GM12878 (cell line): Measurements from ENCODE around the gene ZNF670. TPM values are rescaled to one million over a fixed set of nuclear protein-coding genes. Genes with fewer than 3 reads are reported as not detected.

Experiments used
- ATAC-seq: fragments of 200-7000 bp; cut with Tn5 transposase; 3 replicates; pipeline ENCODE4 v1.9.1; 2020; ENCODE audit warnings: mild to moderate bottlenecking, moderate library complexity
- BruUV-seq: library from RNA; stranded (reverse); fragments of 400-500 nt; replicated peaks from 2 replicates; lab custom pipeline; 2021; lab: Mats Ljungman, UMichigan
- CTCF ChIA-PET: fragments of 300-600 bp; sonication (Branson Sonifier 250); formaldehyde crosslinking; extraction: SDS; loops from one replicate; lab custom pipeline; 2021; ENCODE audit warnings: inconsistent platforms; lab: Yijun Ruan, JAX
- POLR2A ChIA-PET: fragments of 350-600 bp; formaldehyde crosslinking; extraction: SDS; loops from one replicate; lab custom pipeline; 2021; ENCODE audit warnings: inconsistent platforms; lab: Charles Lee
- RAD21 ChIA-PET: fragments of 300-600 bp; sonication (Branson Sonifier 250); formaldehyde crosslinking; loops from one replicate; lab custom pipeline; 2023; ENCODE audit warnings: antibody characterized with exemption; ENCODE audit not compliant: unreplicated experiment; lab: Charles Lee
- SMC1A ChIA-PET: fragments of 300-600 bp; sonication (Branson Sonifier 250); formaldehyde crosslinking; loops from one replicate; lab custom pipeline; 2023; ENCODE audit not compliant: unreplicated experiment, uncharacterized antibody; lab: Charles Lee
- DNase-seq: peaks from one replicate; pipeline ENCODE4 v3.0.0-alpha.2; 2011; ENCODE audit warnings: low read depth, low spot score
- FAIRE-seq: peaks from 3 replicates; lab custom pipeline; 2011; peaks lifted over from hg19 to GRCh38; lab: Jason Lieb, UNC
- H2AFZ ChIP-seq: 2 replicates; pipeline ENCODE4 v1.6.0; 2011; ENCODE audit warnings: low read depth, low read length, control low read depth; ENCODE audit not compliant: control insufficient read depth
- H3K27ac ChIP-seq: 2 replicates; pipeline ENCODE4 v1.5.1; 2011; ENCODE audit warnings: control low read depth; ENCODE audit not compliant: control insufficient read depth, insufficient read depth
- H3K27me3 ChIP-seq, 2 experiments: replicated peaks in 1 of 2; 2 replicates each; pipeline versions ENCODE4 v1.6.0 to v1.6.1; 2011; ENCODE audit warnings: low read length in 1 of 2; ENCODE audit not compliant: control insufficient read depth in 2 of 2, insufficient read depth in 2 of 2
- H3K36me3 ChIP-seq, 2 experiments: 2 replicates each; pipeline ENCODE4 v1.5.1; 2011; ENCODE audit warnings: low read length in 1 of 2; ENCODE audit not compliant: control insufficient read depth in 2 of 2, insufficient read depth in 2 of 2
- H3K4me1 ChIP-seq: 2 replicates; pipeline ENCODE4 v1.6.1; 2011; ENCODE audit warnings: mild to moderate bottlenecking, low read length, moderate library complexity, mixed read lengths; ENCODE audit not compliant: control insufficient read depth, insufficient read depth
- H3K4me2 ChIP-seq: 2 replicates; pipeline ENCODE4 v1.6.0; 2011; ENCODE audit warnings: control low read depth; ENCODE audit not compliant: control insufficient read depth, insufficient read depth
- H3K4me3 ChIP-seq: fragments of 200-600 bp; sonication (generic); 2 replicates; pipeline ENCODE4 v1.5.1; 2016
- H3K79me2 ChIP-seq: 2 replicates; pipeline ENCODE4 v1.6.0; 2011; ENCODE audit warnings: low read length; ENCODE audit not compliant: control insufficient read depth, insufficient read depth
- H3K9ac ChIP-seq: 2 replicates; pipeline ENCODE4 v1.8.0; 2011; ENCODE audit warnings: low read length, control low read depth, mixed read lengths; ENCODE audit not compliant: control insufficient read depth, insufficient read depth
- H3K9me3 ChIP-seq: replicated peaks from 3 replicates; pipeline ENCODE4 v1.5.1; 2011; ENCODE audit warnings: mild to moderate bottlenecking, low read length; ENCODE audit not compliant: control insufficient read depth, insufficient read depth
- H4K20me1 ChIP-seq: 2 replicates; pipeline ENCODE4 v1.6.0; 2011; ENCODE audit not compliant: control insufficient read depth, insufficient read depth
- ASH2L ChIP-seq: fragments of 300-600, 200-600 bp; sonication (generic); IDR thresholded peaks from 2 replicates; pipeline ENCODE4 v1.6.1; 2017; ENCODE audit warnings: low read depth, mild to moderate bottlenecking, borderline replicate concordance
- GATAD2B ChIP-seq: fragments of 450-650 bp; conservative IDR thresholded peaks from 2 replicates; pipeline ENCODE4 v1.6.1; 2017; ENCODE audit warnings: low read depth, mild to moderate bottlenecking, moderate library complexity
- MYC ChIP-seq: IDR thresholded peaks from 2 replicates; pipeline ENCODE4 v1.6.1; 2011; ENCODE audit warnings: mild to moderate bottlenecking, low read length, moderate library complexity, inconsistent platforms; ENCODE audit not compliant: insufficient read depth, insufficient replicate concordance, insufficient read length, severe bottlenecking
- RAD21 ChIP-seq: IDR thresholded peaks from 2 replicates; pipeline ENCODE4 v1.6.1; 2011; ENCODE audit warnings: mild to moderate bottlenecking, low read depth, low read length, moderate library complexity; ENCODE audit not compliant: insufficient read depth
- SIN3A ChIP-seq: IDR thresholded peaks from 2 replicates; pipeline ENCODE4 v1.6.1; 2012; ENCODE audit warnings: low read depth, low read length, improper control_type of control experiment
- SREBF1 ChIP-seq: IDR thresholded peaks from 2 replicates; pipeline ENCODE4 v1.6.1; 2012; ENCODE audit warnings: mild to moderate bottlenecking, low read length
- WGBS: methylation state at CpG from one replicate; pipeline ENCODE4 v1.1.6; 2016; ENCODE audit warnings: low lambda C conversion rate; ENCODE audit not compliant: insufficient replicate concordance, insufficient coverage; ENCODE audit errors: missing lambda C conversion rate; 5-methylcytosine and 5-hydroxymethylcytosine counted together
- in situ Hi-C: fragments of 300-500 bp; cut with MboI; formaldehyde crosslinking; loops from 9 replicates; pipeline ENCODE4 v1.14.3; 2018; ENCODE audit warnings: mixed read lengths
- intact Hi-C: fragments of 100-400 bp; cut with micrococcal nuclease; formaldehyde crosslinking; loops from one replicate; pipeline ENCODE4 v1.14.2; 2022; ENCODE audit not compliant: unreplicated experiment
- polyA plus RNA-seq, 11 experiments: library from polyadenylated mRNA; depleted of rRNA in 4 of 11; unstranded in 6 of 11; stranded (reverse) in 5 of 11; fragments of >200 nt; fragmentation: Nextera tagmentation in 4 of 11; fragmentation: Illumina TruSeq in 1 of 11; extraction: Ambion mirVana in 4 of 11; extraction: Trizol in 1 of 11; gene quantifications; 1 replicate in 1 of 11; 2 replicates in 10 of 11; pipeline versions ENCODE4 v1.2.1 to v1.2.3, GENCODE V29; 2011 to 2016; ENCODE audit warnings: inconsistent platforms in 2 of 11, missing spikeins in 2 of 11, low read depth in 1 of 11
- total RNA-seq, 4 experiments: library from RNA; depleted of rRNA in 3 of 4; stranded (reverse); fragments of >200 nt in 3 of 4; fragmentation: Illumina TruSeq in 1 of 4; extraction: Trizol in 1 of 4; gene quantifications; 2 replicates each; pipeline versions ENCODE4 v1.2.1 to v1.2.3, GENCODE V29; 2013 to 2021
- TF ChIP-seq, protein P1 (sequence below), 3 experiments: IDR thresholded peaks in 2 of 3; conservative IDR thresholded peaks in 1 of 3; 2 replicates each; pipeline ENCODE4 v1.5.1; 2011; ENCODE audit warnings: low read depth in 3 of 3, low read length in 3 of 3, mild to moderate bottlenecking in 3 of 3, control low read depth in 2 of 3, moderate library complexity in 2 of 3, inconsistent platforms in 1 of 3, mixed read lengths in 1 of 3; ENCODE audit not compliant: control insufficient read depth in 2 of 3, insufficient read depth in 1 of 3; ENCODE audit errors: extremely low read depth in 1 of 3
- TF ChIP-seq, protein P2 (sequence below): IDR thresholded peaks from 2 replicates; pipeline ENCODE4 v1.6.1; 2011; ENCODE audit warnings: low read depth, low read length, improper control_type of control experiment, borderline replicate concordance

The ZNF670 gene
- total and polyA plus RNA-seq, 10 of the 15 experiments (the other 5 are each of a cell fraction or from before 2014, with no cell fraction given), result 3.0 to 9.0 (median 5.3) TPM

DNA sequence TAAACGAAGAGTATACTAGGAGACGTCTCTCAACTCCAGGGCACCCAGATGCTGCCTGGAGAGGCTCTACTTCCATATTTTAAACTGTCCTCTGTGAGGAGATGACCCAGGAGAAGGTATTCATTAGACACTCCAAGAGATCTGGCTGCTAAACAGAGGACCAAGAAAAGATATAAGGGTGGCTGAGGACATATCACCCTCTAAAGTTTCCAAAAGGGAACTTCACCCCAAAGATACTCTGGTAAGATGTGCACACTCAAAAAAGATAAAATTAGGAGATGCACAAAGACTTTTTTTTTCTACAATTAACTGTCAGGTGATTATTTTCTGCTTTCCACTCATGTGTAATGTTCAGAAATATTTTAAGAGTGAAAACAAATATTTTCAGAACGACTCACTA, 1.4 kb downstream of the ZNF670 start:
- TF ChIP-seq RAD21, result peak; percentile 26; the same call in 1 of the 2 replicates
- TF ChIP-seq MYC, result no peak
- TF ChIP-seq, protein P1, sequence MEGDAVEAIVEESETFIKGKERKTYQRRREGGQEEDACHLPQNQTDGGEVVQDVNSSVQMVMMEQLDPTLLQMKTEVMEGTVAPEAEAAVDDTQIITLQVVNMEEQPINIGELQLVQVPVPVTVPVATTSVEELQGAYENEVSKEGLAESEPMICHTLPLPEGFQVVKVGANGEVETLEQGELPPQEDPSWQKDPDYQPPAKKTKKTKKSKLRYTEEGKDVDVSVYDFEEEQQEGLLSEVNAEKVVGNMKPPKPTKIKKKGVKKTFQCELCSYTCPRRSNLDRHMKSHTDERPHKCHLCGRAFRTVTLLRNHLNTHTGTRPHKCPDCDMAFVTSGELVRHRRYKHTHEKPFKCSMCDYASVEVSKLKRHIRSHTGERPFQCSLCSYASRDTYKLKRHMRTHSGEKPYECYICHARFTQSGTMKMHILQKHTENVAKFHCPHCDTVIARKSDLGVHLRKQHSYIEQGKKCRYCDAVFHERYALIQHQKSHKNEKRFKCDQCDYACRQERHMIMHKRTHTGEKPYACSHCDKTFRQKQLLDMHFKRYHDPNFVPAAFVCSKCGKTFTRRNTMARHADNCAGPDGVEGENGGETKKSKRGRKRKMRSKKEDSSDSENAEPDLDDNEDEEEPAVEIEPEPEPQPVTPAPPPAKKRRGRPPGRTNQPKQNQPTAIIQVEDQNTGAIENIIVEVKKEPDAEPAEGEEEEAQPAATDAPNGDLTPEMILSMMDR (IDR thresholded peaks at IDR 0.05 in 2 of 3, conservative IDR thresholded peaks at IDR 0.05 in 1 of 3; ENCODE audit: control insufficient read depth in 2 of 3, extremely low read depth in 1 of 3, insufficient read depth in 1 of 3, low read depth in 3 of 3, low read length in 3 of 3), result 0 out of 6 replicates have a peak, but pooled peaks of 1 of the 3 experiments have one; percentile 6
- TF ChIP-seq ASH2L, result no peak
- no peak for TF ChIP-seq SREBF1
- TF ChIP-seq, protein P2, sequence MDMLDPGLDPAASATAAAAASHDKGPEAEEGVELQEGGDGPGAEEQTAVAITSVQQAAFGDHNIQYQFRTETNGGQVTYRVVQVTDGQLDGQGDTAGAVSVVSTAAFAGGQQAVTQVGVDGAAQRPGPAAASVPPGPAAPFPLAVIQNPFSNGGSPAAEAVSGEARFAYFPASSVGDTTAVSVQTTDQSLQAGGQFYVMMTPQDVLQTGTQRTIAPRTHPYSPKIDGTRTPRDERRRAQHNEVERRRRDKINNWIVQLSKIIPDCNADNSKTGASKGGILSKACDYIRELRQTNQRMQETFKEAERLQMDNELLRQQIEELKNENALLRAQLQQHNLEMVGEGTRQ, result no peak
- TF ChIP-seq GATAD2B, result no peak
- no peak for TF ChIP-seq SIN3A
- Histone ChIP-seq H3K4me1 (no peaks in the 10 kb centered on the region; the same call in 1 of the 2 replicates), H3K4me2 (peak overlapping the region; percentile 89), H3K9ac (no peak overlapping the region), H3K4me3 (peak overlapping the region; percentile 76), H2AFZ (no peak overlapping the region), H3K27ac (no peak overlapping the region), H3K27me3 (no peaks in the 10 kb centered on the region), H3K9me3 (peaks cover 11% of the 10 kb centered on the region; the same call in 2 of the 3 replicates), H4K20me1 (no peaks in the 10 kb centered on the region; the same call in 1 of the 2 replicates), H3K36me3 (no peaks in the 10 kb centered on the region), H3K79me2 (peaks cover 13% of the 10 kb centered on the region)
- ATAC-seq (no peak), DNase-seq (no peak), FAIRE-seq (no peak)
- BruUV-seq, result no TSS peak
- CTCF ChIA-PET, result no interaction called here
- SMC1A ChIA-PET, result no interaction called here
- POLR2A ChIA-PET, result no interaction called here
- in situ Hi-C loops, result no loop called here
- RAD21 ChIA-PET, result no interaction called here
- 65% methylated on average over 3 of the region's 3 CpGs for WGBS
- intact Hi-C loops, result no loop called here
